SK-N-SH (cell line): ENCODE measurements around the gene NEK2. TPM values are rescaled to one million over a fixed set of nuclear protein-coding genes. Genes with fewer than 3 reads are reported as not detected.

ENCODE experiments used
- CTCF ChIA-PET: fragments of 300-600, 350-600 bp; formaldehyde crosslinking; extraction: SDS; loops from one replicate; lab custom pipeline; 2021; lab: Yijun Ruan, JAX
- POLR2A ChIA-PET: fragments of 350-600 bp; sonication (Branson Sonifier 250); formaldehyde crosslinking; extraction: SDS; loops from one replicate; lab custom pipeline; 2020; ENCODE audit warnings: antibody characterized with exemption, inconsistent platforms; lab: Yijun Ruan, JAX
- DNase-seq: peaks from one replicate; pipeline ENCODE4 v3.0.0; 2012
- H2AFZ ChIP-seq: fragments of 200-600 bp; sonication (generic); 2 replicates; pipeline ENCODE4 v1.8.1; 2016; ENCODE audit warnings: antibody characterized with exemption, mild to moderate bottlenecking, low read depth
- H3F3A ChIP-seq: fragments of 200-600 bp; sonication (generic); replicated peaks from 2 replicates; pipeline ENCODE3; 2016; ENCODE audit warnings: antibody characterized with exemption, mild to moderate bottlenecking; ENCODE audit not compliant: insufficient read depth
- H3K27ac ChIP-seq, 2 experiments: fragments of 200-500 bp in 1 of 2; fragments of 200-600 bp in 1 of 2; sonication (Bioruptor generic) in 1 of 2; sonication (generic), shearing (Covaris generic) in 1 of 2; 2 replicates each; pipeline versions ENCODE4 v1.5.1 to v1.6.1; 2014 to 2016; ENCODE audit warnings: low read depth in 2 of 2, inconsistent platforms in 1 of 2, low read length in 1 of 2, mild to moderate bottlenecking in 1 of 2, mixed read lengths in 1 of 2
- H3K27me3 ChIP-seq: fragments of 200-600 bp; sonication (generic), shearing (Covaris generic); 2 replicates; pipeline ENCODE4 v1.6.1; 2016; ENCODE audit warnings: mixed run types; ENCODE audit not compliant: insufficient read depth
- H3K36me3 ChIP-seq, 2 experiments: fragments of 200-500 bp in 1 of 2; fragments of 200-600 bp in 1 of 2; sonication (Bioruptor generic) in 1 of 2; sonication (generic) in 1 of 2; replicated peaks in 1 of 2; 2 replicates each; pipeline versions ENCODE3 to v1.5.1; 2014 to 2016; ENCODE audit warnings: low read length in 1 of 2, mild to moderate bottlenecking in 1 of 2; ENCODE audit not compliant: insufficient read depth in 2 of 2, control insufficient read depth in 1 of 2
- H3K4me1 ChIP-seq, 2 experiments: fragments of 200-500 bp in 1 of 2; fragments of 200-600 bp in 1 of 2; sonication (Bioruptor generic) in 1 of 2; sonication (generic), shearing (Covaris generic) in 1 of 2; 2 replicates each; pipeline versions ENCODE4 v1.5.1 to v1.6.1; 2014 to 2016; ENCODE audit warnings: low read depth in 1 of 2, low read length in 1 of 2, mixed run types in 1 of 2; ENCODE audit not compliant: insufficient read depth in 2 of 2, control insufficient read depth in 1 of 2
- H3K4me2 ChIP-seq: fragments of 200-600 bp; sonication (generic), shearing (Covaris generic); 2 replicates; pipeline ENCODE4 v1.6.1; 2017; ENCODE audit warnings: mixed run types
- H3K4me3 ChIP-seq, 2 experiments: fragments of 200-500 bp in 1 of 2; fragments of 200-600 bp in 1 of 2; sonication (Bioruptor generic) in 1 of 2; sonication (generic), shearing (Covaris generic) in 1 of 2; 2 replicates each; pipeline versions ENCODE4 v1.5.1 to v1.8.1; 2014 to 2016; ENCODE audit warnings: low read depth in 2 of 2, inconsistent platforms in 1 of 2, low read length in 1 of 2, mild to moderate bottlenecking in 1 of 2, mixed read lengths in 1 of 2, moderate library complexity in 1 of 2
- H3K79me2 ChIP-seq: fragments of 200-600 bp; sonication (generic); 2 replicates; pipeline ENCODE4 v1.8.1; 2017; ENCODE audit warnings: mild to moderate bottlenecking; ENCODE audit not compliant: insufficient read depth
- H3K9ac ChIP-seq: fragments of 200-600 bp; sonication (generic); 2 replicates; pipeline ENCODE4 v1.6.1; 2017; ENCODE audit warnings: mixed run types
- H3K9me2 ChIP-seq: fragments of 200-600 bp; sonication (generic); 2 replicates; pipeline ENCODE4 v1.6.1; 2017; ENCODE audit warnings: mixed run types
- H3K9me3 ChIP-seq: fragments of 200-600 bp; sonication (generic); 2 replicates; pipeline ENCODE4 v1.6.1; 2017; ENCODE audit warnings: mixed run types, mild to moderate bottlenecking, moderate library complexity
- H4K20me1 ChIP-seq: fragments of 200-600 bp; sonication (generic); 2 replicates; pipeline ENCODE4 v1.6.1; 2017; ENCODE audit warnings: mild to moderate bottlenecking, mixed run types; ENCODE audit not compliant: insufficient read depth
- CHD2 ChIP-seq: fragments of 150-350 bp; IDR thresholded peaks from 2 replicates; pipeline ENCODE4 v1.6.1; 2018; ENCODE audit warnings: low read length; ENCODE audit not compliant: partially characterized antibody
- CTCF ChIP-seq: fragments of 200-600 bp; sonication (generic); IDR thresholded peaks from 2 replicates; pipeline ENCODE4 v1.6.1; 2017; ENCODE audit warnings: antibody characterized with exemption, mild to moderate bottlenecking, moderate library complexity
- EP300 ChIP-seq, 2 experiments: IDR thresholded peaks; 2 replicates each; pipeline versions ENCODE4 v1.4.0 to v1.6.1; 2012; ENCODE audit warnings: borderline replicate concordance in 1 of 2, low read depth in 1 of 2, low read length in 1 of 2
- FOXM1 ChIP-seq: IDR thresholded peaks from 2 replicates; pipeline ENCODE4 v1.4.0; 2012; ENCODE audit warnings: low read depth, mild to moderate bottlenecking
- GABPA ChIP-seq: IDR thresholded peaks from 2 replicates; pipeline ENCODE4 v1.4.0; 2012; ENCODE audit warnings: low read depth, mild to moderate bottlenecking
- JUND ChIP-seq: IDR thresholded peaks from 2 replicates; pipeline ENCODE4 v1.4.0; 2012
- MXI1 ChIP-seq: IDR thresholded peaks from 2 replicates; pipeline ENCODE4 v1.6.1; 2012; ENCODE audit warnings: mild to moderate bottlenecking, low read depth, low read length, improper control_type of control experiment
- NFIC ChIP-seq: IDR thresholded peaks from 2 replicates; pipeline ENCODE4 v1.4.0; 2012; ENCODE audit warnings: borderline replicate concordance
- NRF1 ChIP-seq: IDR thresholded peaks from 2 replicates; pipeline ENCODE4 v1.6.1; 2012; ENCODE audit warnings: low read depth, mild to moderate bottlenecking, low read length
- PBX3 ChIP-seq: IDR thresholded peaks from 2 replicates; pipeline ENCODE4; 2012
- POLR2AphosphoS5 ChIP-seq: IDR thresholded peaks from 2 replicates; pipeline ENCODE4 v1.6.1; 2012; ENCODE audit warnings: low read depth, low read length
- RCOR1 ChIP-seq: fragments of 150-350 bp; IDR thresholded peaks from 2 replicates; pipeline ENCODE4 v1.6.1; 2017; ENCODE audit warnings: antibody characterized with exemption, low read length
- RFX5 ChIP-seq: IDR thresholded peaks from 2 replicates; pipeline ENCODE4 v1.6.1; 2012; ENCODE audit warnings: mild to moderate bottlenecking, improper control_type of control experiment, low read length
- RXRA ChIP-seq: IDR thresholded peaks from 2 replicates; pipeline ENCODE4 v1.4.0; 2012; ENCODE audit warnings: low read depth, mild to moderate bottlenecking, borderline replicate concordance
- SIN3A ChIP-seq: IDR thresholded peaks from 2 replicates; pipeline ENCODE4 v1.6.1; 2012; ENCODE audit warnings: low read depth, mild to moderate bottlenecking, low read length, moderate library complexity, borderline replicate concordance
- SMC3 ChIP-seq: IDR thresholded peaks from 2 replicates; pipeline ENCODE4 v1.6.1; 2012; ENCODE audit warnings: low read depth, low read length, improper control_type of control experiment
- TEAD4 ChIP-seq: IDR thresholded peaks from 2 replicates; pipeline ENCODE4 v1.4.0; 2012; ENCODE audit warnings: mild to moderate bottlenecking, borderline replicate concordance; ENCODE audit not compliant: insufficient read depth
- USF2 ChIP-seq: fragments of 150-350 bp; IDR thresholded peaks from 2 replicates; pipeline ENCODE4 v1.6.1; 2017; ENCODE audit warnings: antibody characterized with exemption, low read length, low read depth, borderline replicate concordance
- ZBTB33 ChIP-seq: IDR thresholded peaks from 2 replicates; pipeline ENCODE4 v1.4.0; 2012; ENCODE audit warnings: low read depth, borderline replicate concordance
- WGBS: methylation state at CpG from one replicate; pipeline ENCODE4 v1.1.6; 2017; ENCODE audit warnings: low lambda C conversion rate; 5-methylcytosine and 5-hydroxymethylcytosine counted together
- polyA plus RNA-seq, 3 experiments: library from polyadenylated mRNA; depleted of rRNA; stranded (reverse); fragments of >200 nt; gene quantifications; 2 replicates each; pipeline ENCODE4 v1.2.3, GENCODE V29; 2012

NEK2 gene
- polyA plus RNA-seq, 1 of the 3 experiments (the other 2 are of a cell fraction): 9.4 TPM

- Histone ChIP-seq H3K9me2 (no peaks in the 10 kb centered on the region), H3K4me1 (peaks cover 13 to 26% of the 10 kb centered on the region in 2 experiments; a peak in 3 of 4 replicates), H2AFZ (peak overlapping the region; percentile 61), H3K4me2 (peak overlapping the region; percentile 83), H3K79me2 (no peaks in the 10 kb centered on the region), H3F3A (peaks cover 39% of the 10 kb centered on the region), H3K27me3 (no peaks in the 10 kb centered on the region), H3K27ac (peak overlapping the region; percentile 28 to 97; a peak in 3 of 4 replicates), H3K9me3 (no peaks in the 10 kb centered on the region), H3K9ac (peak overlapping the region; percentile 66), H3K36me3 (no peaks in the 10 kb centered on the region), H4K20me1 (no peaks in the 10 kb centered on the region), H3K4me3 (peak overlapping the region; percentile 7 to 59; a peak in 3 of 4 replicates)
- TF ChIP-seq ZBTB33 (no peak), NFIC (no peak), NRF1 (no peak), TEAD4 (no peak)
- ChIA-PET POLR2A (no interaction called here), CTCF (interaction anchor here (0.9 to 5.5 kb wide), 6 partner anchors 8 to 125 kb away, joined by 3 to 34 read pairs (median 6); no protein-coding TSS in a partner anchor)
- 92% methylated on average over 1 of the region's 1 CpG for WGBS
- no peak for DNase-seq
Measured at GRCh38 chr1:211640301-211640630, 35.2 kb downstream of the NEK2 start.

- POLR2A ChIA-PET: no interaction called here
- Histone ChIP-seq H3K27me3 (no peaks in the 10 kb centered on the region), H3K4me3 (peak overlapping the region; percentile 7 to 59; a peak in 3 of 4 replicates), H3K4me1 (peaks cover 13 to 26% of the 10 kb centered on the region in 2 experiments; a peak in 3 of 4 replicates), H3K36me3 (no peaks in the 10 kb centered on the region), H3K27ac (peak overlapping the region; percentile 28 to 97; a peak in 3 of 4 replicates), H3F3A (peaks cover 37% of the 10 kb centered on the region), H3K9me3 (no peaks in the 10 kb centered on the region), H4K20me1 (no peaks in the 10 kb centered on the region), H3K79me2 (no peaks in the 10 kb centered on the region), H3K4me2 (peak overlapping the region; percentile 83), H3K9ac (peak overlapping the region; percentile 66), H2AFZ (peak overlapping the region; percentile 61), H3K9me2 (no peaks in the 10 kb centered on the region)
- DNase-seq: no peak
- WGBS: 12% methylated on average over 9 of the region's 13 CpGs
- CTCF ChIA-PET: interaction anchor here (0.9 to 5.5 kb wide), 6 partner anchors 9 to 125 kb away, joined by 3 to 34 read pairs (median 6); no protein-coding TSS in a partner anchor
- TF ChIP-seq CHD2: no peak
- no peak for TF ChIP-seq USF2
- peak; percentile 68 for TF ChIP-seq RXRA
- TF ChIP-seq POLR2AphosphoS5: peak; percentile 25; the same call in 1 of the 2 replicates
- TF ChIP-seq RFX5: no peak
- TF ChIP-seq FOXM1: no peak
- no peak for TF ChIP-seq GABPA
- peak in 1 of 2 experiments; percentile 43; a peak in 2 of 4 replicates for TF ChIP-seq EP300 (IDR thresholded peaks at IDR 0.05; ENCODE audit: borderline replicate concordance in 1 of 2, low read depth in 1 of 2, low read length in 1 of 2)
- TF ChIP-seq PBX3: peak; percentile 75
- no peak for TF ChIP-seq SIN3A
- TF ChIP-seq JUND: peak; percentile 64
- TF ChIP-seq CTCF: no peak
- no peak for TF ChIP-seq SMC3
- no peak for TF ChIP-seq MXI1
- no peak for TF ChIP-seq RCOR1
Measured at GRCh38 chr1:211639475-211640300, 35.7 kb downstream of the NEK2 start.
